ENCODE results near the gene SSNA1.

The SSNA1 gene

DNA sequence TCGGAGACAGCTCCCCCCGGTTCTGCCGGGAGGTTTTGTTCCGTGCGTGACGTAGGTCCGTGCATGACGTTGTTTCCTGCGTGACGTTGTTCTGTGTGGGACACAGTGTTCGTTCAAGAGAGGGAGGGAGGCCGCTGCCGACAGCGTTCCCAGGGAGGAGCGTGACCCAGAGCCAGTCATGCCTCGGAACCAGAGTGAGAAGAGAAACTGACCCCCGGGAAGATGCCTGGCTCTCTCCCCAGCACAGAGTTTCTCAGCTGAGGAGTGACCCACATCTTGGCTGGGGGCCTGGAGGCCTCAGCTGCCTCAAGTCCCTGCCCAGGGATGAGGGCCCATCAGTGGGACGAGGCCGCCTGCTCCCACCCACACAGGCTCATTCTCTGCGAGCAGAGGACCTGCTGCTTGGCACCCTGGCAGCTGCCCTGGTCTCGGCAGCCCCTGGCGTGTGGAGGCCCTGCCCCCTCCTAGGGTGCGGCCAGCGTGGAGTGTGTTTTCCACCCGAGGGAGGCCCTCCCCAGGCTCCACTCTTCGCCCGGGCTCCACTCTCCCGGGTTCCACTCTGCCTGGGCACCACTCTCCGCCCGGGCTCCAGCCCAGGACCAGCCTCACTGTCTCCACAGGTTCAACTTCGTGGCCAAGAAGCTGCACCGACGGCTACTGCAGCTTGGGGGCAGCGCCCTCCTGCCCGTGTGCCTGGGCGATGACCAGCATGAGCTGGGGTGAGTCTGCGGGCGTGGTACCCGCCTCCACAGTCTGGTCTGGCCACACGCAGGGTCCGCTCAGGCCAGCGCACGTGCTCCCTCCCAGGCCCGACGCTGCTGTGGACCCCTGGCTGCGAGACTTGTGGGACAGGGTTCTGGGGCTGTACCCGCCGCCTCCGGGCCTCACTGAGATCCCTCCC, 24.9 kb downstream of the SSNA1 start:
- Histone ChIP-seq H3K4me2 (ENCODE audit: insufficient read depth, low read length) (no peak overlapping the region), H3K27me3 (ENCODE audit: insufficient read depth, low read length, poor library complexity) (no peaks in the 10 kb centered on the region), H3K27ac (ENCODE audit: low read length) (no peak overlapping the region), H3K4me1 (ENCODE audit: insufficient read depth, low read length) (no peaks in the 10 kb centered on the region), H3K9ac (ENCODE audit: low read depth, low read length) (no peak overlapping the region), H2AFZ (ENCODE audit: low read depth, low read length) (no peak overlapping the region), H4K20me1 (ENCODE audit: insufficient read depth, low read length) (peaks cover 3% of the 10 kb centered on the region; the same call in 1 of the 2 replicates), H3K4me3 (ENCODE audit: low read depth in 1 of 2, low read length in 2 of 2) (no peak overlapping the region), H3K79me2 (ENCODE audit: insufficient read depth, low read length) (no peaks in the 10 kb centered on the region), H3K9me3 (ENCODE audit: insufficient read depth, low read length, severe bottlenecking) (no peaks in the 10 kb centered on the region), H3K36me3 (ENCODE audit: insufficient read depth, low read length) (peaks cover 36% of the 10 kb centered on the region)
- TF ChIP-seq, protein P1, sequence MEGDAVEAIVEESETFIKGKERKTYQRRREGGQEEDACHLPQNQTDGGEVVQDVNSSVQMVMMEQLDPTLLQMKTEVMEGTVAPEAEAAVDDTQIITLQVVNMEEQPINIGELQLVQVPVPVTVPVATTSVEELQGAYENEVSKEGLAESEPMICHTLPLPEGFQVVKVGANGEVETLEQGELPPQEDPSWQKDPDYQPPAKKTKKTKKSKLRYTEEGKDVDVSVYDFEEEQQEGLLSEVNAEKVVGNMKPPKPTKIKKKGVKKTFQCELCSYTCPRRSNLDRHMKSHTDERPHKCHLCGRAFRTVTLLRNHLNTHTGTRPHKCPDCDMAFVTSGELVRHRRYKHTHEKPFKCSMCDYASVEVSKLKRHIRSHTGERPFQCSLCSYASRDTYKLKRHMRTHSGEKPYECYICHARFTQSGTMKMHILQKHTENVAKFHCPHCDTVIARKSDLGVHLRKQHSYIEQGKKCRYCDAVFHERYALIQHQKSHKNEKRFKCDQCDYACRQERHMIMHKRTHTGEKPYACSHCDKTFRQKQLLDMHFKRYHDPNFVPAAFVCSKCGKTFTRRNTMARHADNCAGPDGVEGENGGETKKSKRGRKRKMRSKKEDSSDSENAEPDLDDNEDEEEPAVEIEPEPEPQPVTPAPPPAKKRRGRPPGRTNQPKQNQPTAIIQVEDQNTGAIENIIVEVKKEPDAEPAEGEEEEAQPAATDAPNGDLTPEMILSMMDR (IDR thresholded peaks at IDR 0.05; ENCODE audit: borderline replicate concordance, extremely low read depth, low read length, poor library complexity, severe bottlenecking) = peak; percentile 22
- TF ChIP-seq EZH2 (IDR thresholded peaks at IDR 0.05; ENCODE audit: borderline replicate concordance, low read depth, low read length, severe bottlenecking) = no peak
- no peak for ATAC-seq (ENCODE audit: insufficient read depth, low read depth)
- DNase-seq = no peak

DNA sequence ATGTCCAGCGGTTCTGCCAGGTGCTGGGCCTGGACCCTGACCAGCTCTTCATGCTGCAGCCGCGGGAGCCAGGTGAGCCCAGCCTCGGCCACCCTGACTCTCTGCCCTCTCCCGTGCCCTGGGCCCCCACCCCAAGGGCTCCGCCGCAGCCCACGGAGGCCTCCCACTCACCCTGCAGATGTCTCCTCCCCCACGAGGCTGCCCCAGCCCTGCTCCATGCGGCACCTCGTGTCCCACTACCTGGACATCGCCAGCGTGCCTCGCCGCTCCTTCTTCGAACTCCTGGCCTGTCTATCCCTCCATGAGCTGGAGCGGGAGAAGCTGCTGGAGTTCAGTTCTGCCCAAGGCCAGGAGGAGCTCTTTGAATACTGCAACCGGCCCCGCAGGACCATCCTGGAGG, 26.1 kb downstream of the SSNA1 start:
- no peaks in the 10 kb centered on the region for H3K79me2 ChIP-seq (ENCODE audit: insufficient read depth, low read length)
- no peak overlapping the region for H3K4me2 ChIP-seq (ENCODE audit: insufficient read depth, low read length)
- no peaks in the 10 kb centered on the region for H3K9me3 ChIP-seq (ENCODE audit: insufficient read depth, low read length, severe bottlenecking)
- no peak for DNase-seq
- H3K36me3 ChIP-seq (ENCODE audit: insufficient read depth, low read length) = peaks cover 28% of the 10 kb centered on the region
- peaks cover 3% of the 10 kb centered on the region; the same call in 1 of the 2 replicates for H4K20me1 ChIP-seq (ENCODE audit: insufficient read depth, low read length)
- TF ChIP-seq, protein P1 (IDR thresholded peaks at IDR 0.05; ENCODE audit: borderline replicate concordance, extremely low read depth, low read length, poor library complexity, severe bottlenecking) = no peak
- no peak for TF ChIP-seq EZH2 (IDR thresholded peaks at IDR 0.05; ENCODE audit: borderline replicate concordance, low read depth, low read length, severe bottlenecking)
- H3K9ac ChIP-seq (ENCODE audit: low read depth, low read length) = no peak overlapping the region
- H2AFZ ChIP-seq (ENCODE audit: low read depth, low read length) = no peak overlapping the region
- no peak overlapping the region for H3K27ac ChIP-seq (ENCODE audit: low read length)
- no peak overlapping the region for H3K4me3 ChIP-seq (ENCODE audit: low read depth in 1 of 2, low read length in 2 of 2)
- no peaks in the 10 kb centered on the region for H3K4me1 ChIP-seq (ENCODE audit: insufficient read depth, low read length)
- ATAC-seq (ENCODE audit: insufficient read depth, low read depth) = no peak
- no peaks in the 10 kb centered on the region for H3K27me3 ChIP-seq (ENCODE audit: insufficient read depth, low read length, poor library complexity)

DNA sequence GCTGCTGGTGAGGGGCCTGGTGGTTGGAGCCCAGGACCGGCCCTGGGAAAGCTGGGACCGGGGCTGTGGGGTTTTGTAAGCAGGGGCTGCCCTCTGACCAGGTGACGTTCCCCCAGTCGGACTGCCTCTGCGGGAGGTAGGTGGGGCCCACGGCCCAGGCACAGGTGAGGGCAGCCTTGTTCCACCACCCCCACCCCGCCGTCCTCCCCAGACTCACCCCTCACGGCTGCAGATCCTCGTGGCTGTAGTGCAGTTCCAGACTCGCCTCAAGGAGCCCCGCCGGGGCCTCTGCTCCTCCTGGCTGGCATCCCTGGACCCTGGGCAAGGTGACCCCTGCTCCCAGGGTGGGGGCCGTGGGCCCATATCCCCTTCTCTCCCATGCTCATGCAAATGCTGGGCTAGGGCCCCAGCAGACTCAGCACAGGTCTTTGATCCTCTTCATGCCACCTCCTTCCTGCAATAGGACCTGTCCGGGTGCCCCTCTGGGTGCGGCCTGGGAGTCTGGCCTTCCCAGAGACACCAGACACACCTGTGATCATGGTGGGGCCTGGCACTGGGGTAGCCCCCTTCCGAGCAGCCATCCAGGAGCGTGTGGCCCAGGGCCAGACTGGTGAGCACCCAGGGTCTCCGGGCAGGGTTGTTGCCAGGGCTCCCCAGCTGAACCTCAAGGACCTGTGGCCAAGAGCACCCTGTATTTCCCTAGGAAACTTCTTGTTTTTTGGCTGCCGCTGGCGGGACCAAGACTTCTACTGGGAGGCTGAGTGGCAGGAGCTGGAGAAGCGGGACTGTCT, 26.9 kb downstream of the SSNA1 start:
- Histone ChIP-seq H3K36me3 (ENCODE audit: insufficient read depth, low read length) (peaks cover 28% of the 10 kb centered on the region), H3K4me1 (ENCODE audit: insufficient read depth, low read length) (no peaks in the 10 kb centered on the region), H3K4me2 (ENCODE audit: insufficient read depth, low read length) (no peak overlapping the region), H3K27ac (ENCODE audit: low read length) (no peak overlapping the region), H3K9me3 (ENCODE audit: insufficient read depth, low read length, severe bottlenecking) (no peaks in the 10 kb centered on the region), H4K20me1 (ENCODE audit: insufficient read depth, low read length) (peaks cover 3% of the 10 kb centered on the region; the same call in 1 of the 2 replicates), H3K9ac (ENCODE audit: low read depth, low read length) (no peak overlapping the region), H3K79me2 (ENCODE audit: insufficient read depth, low read length) (no peaks in the 10 kb centered on the region), H2AFZ (ENCODE audit: low read depth, low read length) (no peak overlapping the region), H3K4me3 (ENCODE audit: low read depth in 1 of 2, low read length in 2 of 2) (no peak overlapping the region), H3K27me3 (ENCODE audit: insufficient read depth, low read length, poor library complexity) (no peaks in the 10 kb centered on the region)
- no peak for TF ChIP-seq EZH2 (IDR thresholded peaks at IDR 0.05; ENCODE audit: borderline replicate concordance, low read depth, low read length, severe bottlenecking)
- TF ChIP-seq, protein P1 (IDR thresholded peaks at IDR 0.05; ENCODE audit: borderline replicate concordance, extremely low read depth, low read length, poor library complexity, severe bottlenecking) = no peak
- ATAC-seq (ENCODE audit: insufficient read depth, low read depth) = no peak
- no peak for DNase-seq

All from DND-41 (cell line).